ENCODE data around the gene CA9. TPM values are rescaled to one million over a fixed set of nuclear protein-coding genes. Genes with fewer than 3 reads are reported as not detected.

CA9 gene
- total RNA-seq, 2 experiments from 2014 or later: 0.21 to 0.85 TPM

DNA sequence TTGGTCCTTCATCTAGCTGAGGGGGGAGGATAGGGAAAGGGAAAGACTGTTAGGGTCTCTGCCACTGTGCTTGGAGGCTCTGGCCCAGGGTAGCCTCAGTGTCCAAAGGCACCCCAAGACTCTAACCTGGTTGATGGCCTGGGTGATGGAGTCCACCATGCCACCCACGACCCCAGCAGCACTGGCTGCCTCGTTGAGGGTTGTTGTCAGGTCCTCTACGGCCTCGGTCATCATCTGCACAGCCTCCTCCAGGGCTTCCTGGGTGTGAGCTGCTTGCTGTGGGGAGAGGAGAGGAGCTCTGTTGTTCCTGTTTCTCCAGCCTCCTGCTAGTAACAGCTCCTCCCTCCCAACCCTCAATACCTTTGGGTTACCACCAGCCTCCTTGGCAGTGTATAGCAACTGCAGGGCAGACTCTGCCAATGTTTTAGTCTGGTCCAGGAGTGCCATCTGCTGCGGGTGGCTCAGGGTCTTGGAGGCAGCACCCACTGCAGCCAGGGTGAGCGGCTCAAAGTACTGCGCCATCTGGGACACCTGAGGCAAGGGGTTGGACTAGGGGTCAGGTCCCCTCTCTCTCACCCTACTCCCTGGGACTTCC is 32.2 kb downstream of the CA9 start:
- H3K27ac Mint-ChIP-seq: no peak overlapping the region

DNA sequence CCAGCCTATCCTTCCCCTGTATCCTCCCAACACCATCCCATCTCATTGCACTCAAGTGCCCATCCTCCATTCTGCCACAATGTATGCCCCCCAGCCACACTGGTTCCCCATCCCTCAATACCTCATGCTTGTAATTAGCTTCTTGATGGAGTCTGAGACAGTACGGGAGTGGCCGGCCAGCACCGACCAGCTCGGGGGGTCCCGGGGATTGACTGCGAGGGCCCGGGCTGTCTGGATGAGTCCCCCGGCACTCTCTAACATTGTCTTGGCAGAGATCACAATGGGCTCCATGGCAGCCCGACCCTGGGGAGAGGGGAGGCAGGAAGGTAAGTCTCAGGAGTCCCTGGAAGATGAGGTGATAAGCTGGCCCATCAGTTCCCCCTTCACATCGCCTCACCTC is 33.2 kb downstream of the CA9 start:
- no peak for DNase-seq
- H3K4me1 Mint-ChIP-seq: no peaks in the 10 kb centered on the region
- peaks cover 71% of the 10 kb centered on the region for H3K36me3 Mint-ChIP-seq
- no peak overlapping the region for H3K4me3 Mint-ChIP-seq
- H3K9me3 Mint-ChIP-seq (ENCODE audit: low read depth): no peaks in the 10 kb centered on the region
- no peaks in the 10 kb centered on the region for H3K27me3 Mint-ChIP-seq
- H3K27ac Mint-ChIP-seq: no peak overlapping the region
- CTCF ChIA-PET: interaction anchor here (6.4 kb wide), 1 partner anchor 11 kb away, joined by 45 read pairs; no protein-coding TSS in a partner anchor
- ATAC-seq: no peak

More for the DNA sequence above, 32.2 kb downstream of the CA9 start:
- no peak overlapping the region for H3K4me3 Mint-ChIP-seq
- ATAC-seq (no peak), DNase-seq (no peak)
- H3K36me3 Mint-ChIP-seq: peaks cover 65% of the 10 kb centered on the region
- no peaks in the 10 kb centered on the region for H3K4me1 Mint-ChIP-seq
- H3K9me3 Mint-ChIP-seq (ENCODE audit: low read depth): no peaks in the 10 kb centered on the region
- CTCF ChIA-PET: interaction anchor here (1.6 to 6.4 kb wide), 2 partner anchors 10 to 15 kb away, joined by 3 to 45 read pairs; no protein-coding TSS in a partner anchor
- no peaks in the 10 kb centered on the region for H3K27me3 Mint-ChIP-seq

DNA sequence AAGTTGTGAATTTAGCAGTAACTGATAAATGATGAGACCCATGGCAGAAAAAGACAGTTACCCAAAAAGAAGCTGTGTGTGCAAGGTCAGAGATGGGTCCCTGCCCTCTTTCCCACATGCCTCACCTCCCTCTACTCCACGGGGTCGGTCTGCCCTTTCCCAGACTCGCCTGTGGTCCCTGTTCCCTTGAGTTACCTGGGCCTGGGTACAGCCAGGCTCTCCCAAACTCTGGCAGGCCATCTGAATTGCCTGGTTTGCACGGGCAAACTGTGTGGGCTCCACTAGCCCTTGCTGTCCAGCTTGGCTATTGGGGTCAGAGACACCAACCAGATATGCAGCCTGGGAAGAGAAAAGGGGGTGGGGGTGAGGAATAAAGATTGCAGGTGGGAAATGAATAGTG is 34.4 kb downstream of the CA9 start:
- H3K4me3 Mint-ChIP-seq: no peak overlapping the region

DNA sequence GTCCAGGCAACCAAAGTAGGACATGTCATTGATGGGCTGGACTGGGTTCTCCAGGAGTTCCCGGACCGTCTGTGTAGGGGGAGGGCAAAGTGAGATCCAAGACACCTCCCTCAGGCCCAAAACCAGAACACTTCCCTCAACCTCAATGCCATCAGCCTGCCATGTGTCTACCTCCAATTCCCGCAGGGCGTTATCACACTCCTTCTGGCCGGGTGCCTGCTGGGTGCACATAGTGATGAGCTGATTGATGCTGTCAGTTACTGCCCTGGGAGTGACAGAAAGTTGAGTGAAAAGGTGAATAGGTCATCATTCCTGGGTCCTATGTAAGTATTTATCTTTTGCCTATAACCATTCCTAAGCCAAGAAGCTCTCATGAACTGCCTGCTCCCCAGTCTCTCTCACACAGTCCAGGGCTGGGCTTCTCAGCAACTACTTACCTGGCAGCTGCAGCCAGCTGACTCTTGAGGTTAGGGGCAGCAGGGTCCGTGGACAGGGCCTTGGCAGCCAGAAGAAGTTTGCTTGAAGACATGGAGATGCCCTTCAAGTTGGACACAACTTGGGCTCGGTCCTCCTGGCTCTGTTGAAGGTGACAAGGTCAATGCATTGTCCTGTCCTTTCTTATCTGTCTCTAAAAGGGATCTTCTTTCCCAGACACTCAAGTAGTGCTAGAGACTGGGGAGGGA is 37.2 kb downstream of the CA9 start:
- H3K27ac Mint-ChIP-seq: no peak overlapping the region
- no peak for ATAC-seq
- H3K36me3 Mint-ChIP-seq: peaks cover 73% of the 10 kb centered on the region
- no peaks in the 10 kb centered on the region for H3K4me1 Mint-ChIP-seq
- no peak overlapping the region for H3K4me3 Mint-ChIP-seq
- no peaks in the 10 kb centered on the region for H3K27me3 Mint-ChIP-seq
- no peaks in the 10 kb centered on the region for H3K9me3 Mint-ChIP-seq (ENCODE audit: low read depth)
- CTCF ChIA-PET: interaction anchor here (0.7 to 5.7 kb wide), 2 partner anchors 14 to 19 kb away, joined by 3 to 41 read pairs; no protein-coding TSS in a partner anchor
- DNase-seq: no peak

More for the DNA sequence above, 34.4 kb downstream of the CA9 start:
- no peaks in the 10 kb centered on the region for H3K4me1 Mint-ChIP-seq
- DNase-seq (no peak), ATAC-seq (no peak)
- no peak overlapping the region for H3K27ac Mint-ChIP-seq
- no peaks in the 10 kb centered on the region for H3K27me3 Mint-ChIP-seq
- CTCF ChIA-PET: interaction anchor here (0.6 to 6.4 kb wide), 3 partner anchors 12 to 89 kb away, joined by 3 to 45 read pairs (median 5); no protein-coding TSS in a partner anchor
- H3K36me3 Mint-ChIP-seq: peaks cover 72% of the 10 kb centered on the region
- no peaks in the 10 kb centered on the region for H3K9me3 Mint-ChIP-seq (ENCODE audit: low read depth)

DNA sequence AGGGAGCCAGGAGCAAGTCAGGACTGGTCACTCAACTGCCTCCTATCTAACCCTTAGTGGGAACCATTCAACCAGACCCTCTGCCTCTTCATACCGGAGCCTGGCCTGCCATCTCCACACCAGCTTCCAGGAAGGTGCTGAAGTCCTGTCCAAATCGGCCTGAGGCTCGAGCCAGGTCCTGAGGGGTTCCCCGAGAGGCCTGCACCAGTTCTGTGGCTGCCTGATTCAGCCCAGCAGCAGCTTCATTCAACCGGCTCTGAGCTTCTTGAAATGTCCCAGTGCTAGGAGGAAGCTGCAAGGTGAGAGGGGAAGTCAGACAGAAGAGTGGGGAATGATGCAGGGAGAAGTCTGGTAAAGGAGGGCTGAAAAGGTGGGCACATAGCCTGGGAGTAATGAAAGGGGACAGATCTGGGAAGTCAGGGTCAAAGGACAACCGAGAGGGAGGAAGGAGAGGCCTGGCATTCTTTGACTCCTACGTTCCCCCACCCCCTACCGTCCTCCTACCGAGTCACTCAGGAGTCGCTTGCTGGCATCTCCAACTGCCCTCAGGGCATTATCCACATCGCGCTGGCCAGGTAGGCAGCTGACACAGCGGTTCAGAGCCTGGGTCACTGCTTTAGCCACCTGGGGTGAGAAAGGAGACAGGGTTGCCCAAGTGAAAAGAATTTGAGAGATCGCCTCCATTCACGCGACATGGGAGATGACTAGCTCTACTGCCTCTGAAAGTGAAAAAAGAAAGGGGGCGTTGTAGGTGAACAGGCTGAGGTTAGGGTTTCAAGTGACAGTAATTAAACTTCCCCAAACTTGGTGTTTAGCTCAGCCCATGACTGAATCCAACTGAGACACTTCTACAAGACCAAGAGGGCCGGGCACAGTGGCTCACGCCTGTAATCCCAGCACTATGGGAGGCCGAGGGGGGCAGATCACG is 38.0 kb downstream of the CA9 start:
- ATAC-seq: no peak
- H3K27me3 Mint-ChIP-seq: no peaks in the 10 kb centered on the region
- H3K36me3 Mint-ChIP-seq: peaks cover 75% of the 10 kb centered on the region

DNA sequence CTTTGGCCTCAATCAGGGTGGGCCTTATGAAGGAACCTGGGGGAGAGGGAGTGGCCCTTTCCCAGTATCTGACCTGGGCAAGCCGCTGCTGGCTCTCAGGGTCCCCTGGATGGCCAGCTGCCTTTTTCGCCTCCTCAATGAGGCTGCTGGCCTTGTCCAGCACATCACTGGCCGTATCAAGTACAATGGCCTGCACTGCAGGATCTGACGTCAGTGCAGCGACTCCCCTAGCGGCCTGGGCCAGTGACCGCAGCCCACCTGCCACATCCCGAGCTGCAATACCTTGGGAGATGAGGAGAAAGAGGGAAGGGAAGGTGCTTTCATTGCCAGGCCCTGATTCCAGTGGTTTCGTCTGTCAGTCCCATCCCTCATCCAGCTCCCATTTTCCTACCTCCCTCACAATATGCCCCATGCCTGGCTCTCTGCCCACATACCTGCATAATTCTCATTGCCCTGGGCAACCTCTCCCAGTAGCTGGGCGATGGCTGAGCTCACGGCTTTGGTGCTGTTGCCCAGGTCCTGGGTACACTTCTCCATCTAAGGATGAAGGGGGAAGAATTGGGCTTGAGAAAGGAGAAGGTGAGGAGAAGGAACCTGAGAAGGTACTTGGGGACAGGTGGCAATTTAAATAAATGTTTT is 39.2 kb downstream of the CA9 start:
- DNase-seq: no peak
- Mint-ChIP-seq H3K4me3 (no peak overlapping the region), H3K4me1 (no peaks in the 10 kb centered on the region), H3K27me3 (no peaks in the 10 kb centered on the region), H3K36me3 (peaks cover 73% of the 10 kb centered on the region), H3K9me3 (ENCODE audit: low read depth) (no peaks in the 10 kb centered on the region), H3K27ac (no peak overlapping the region)
- CTCF ChIA-PET: interaction anchor here (0.9 to 5.7 kb wide), 2 partner anchors 16 to 55 kb away, joined by 3 to 41 read pairs; partner anchors contain the start of genes CCDC107 and RMRP
- no peak for ATAC-seq

More for the DNA sequence above, 38.0 kb downstream of the CA9 start:
- H3K9me3 Mint-ChIP-seq (ENCODE audit: low read depth): no peaks in the 10 kb centered on the region
- no peak overlapping the region for H3K4me3 Mint-ChIP-seq
- H3K4me1 Mint-ChIP-seq: no peaks in the 10 kb centered on the region
- no peak overlapping the region for H3K27ac Mint-ChIP-seq
- CTCF ChIA-PET: interaction anchor here (0.7 to 5.7 kb wide), 3 partner anchors 15 to 24 kb away, joined by 3 to 41 read pairs (median 4); no protein-coding TSS in a partner anchor
- DNase-seq: no peak

DNA sequence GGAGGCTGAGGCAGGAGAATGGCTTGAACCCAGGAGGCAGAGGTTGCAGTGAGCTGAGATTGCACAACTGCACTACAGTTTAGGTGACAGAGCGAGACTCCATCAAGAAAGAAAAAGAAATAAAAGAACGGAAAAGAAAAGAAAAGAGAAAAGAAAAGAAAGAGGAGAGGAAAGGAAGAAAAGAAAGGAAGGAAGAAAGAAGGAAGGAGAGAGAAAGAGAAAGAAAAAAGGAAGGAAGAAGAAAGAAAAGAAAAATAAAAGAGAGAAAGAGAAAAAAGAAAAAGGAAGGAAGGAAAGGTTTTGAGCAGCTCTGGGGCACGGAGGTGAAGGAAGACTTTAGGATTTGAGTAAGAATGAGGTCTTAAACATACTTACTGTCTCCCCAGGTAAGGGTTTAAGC is 39.9 kb downstream of the CA9 start:
- no peak overlapping the region for H3K27ac Mint-ChIP-seq
- H3K4me3 Mint-ChIP-seq: no peak overlapping the region
- CTCF ChIA-PET: interaction anchor here (1.3 to 5.7 kb wide), 2 partner anchors 14 to 16 kb away, joined by 5 to 41 read pairs; no protein-coding TSS in a partner anchor
- H3K9me3 Mint-ChIP-seq (ENCODE audit: low read depth): no peaks in the 10 kb centered on the region
- peaks cover 70% of the 10 kb centered on the region for H3K36me3 Mint-ChIP-seq
- ATAC-seq (no peak), DNase-seq (no peak)
- H3K27me3 Mint-ChIP-seq: no peaks in the 10 kb centered on the region
- H3K4me1 Mint-ChIP-seq: no peaks in the 10 kb centered on the region

DNA sequence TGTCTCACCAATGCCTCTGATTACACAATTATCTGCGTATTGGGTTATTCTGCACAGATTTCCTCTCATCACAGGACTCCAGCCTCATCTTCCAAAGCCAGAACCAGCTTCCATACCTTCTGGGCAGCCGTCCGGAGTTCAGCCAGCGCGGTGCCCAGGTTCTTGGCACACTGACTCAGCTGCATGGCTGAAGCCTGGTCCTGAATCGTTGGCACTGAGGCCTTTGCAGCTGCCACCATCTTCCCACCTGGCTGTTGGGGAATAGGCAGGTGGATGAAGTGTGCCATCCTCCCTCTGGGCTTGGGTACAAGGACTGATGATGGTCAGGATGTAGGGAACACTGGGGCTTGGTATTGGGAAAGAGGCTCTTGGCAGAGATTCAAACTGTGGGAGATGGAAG is 40.4 kb downstream of the CA9 start:
- no peaks in the 10 kb centered on the region for H3K27me3 Mint-ChIP-seq
- no peaks in the 10 kb centered on the region for H3K4me1 Mint-ChIP-seq
- DNase-seq: no peak
- H3K27ac Mint-ChIP-seq: no peak overlapping the region
- no peaks in the 10 kb centered on the region for H3K9me3 Mint-ChIP-seq (ENCODE audit: low read depth)
- ATAC-seq: no peak
- CTCF ChIA-PET: interaction anchor here (1.3 to 5.7 kb wide), 2 partner anchors 13 to 17 kb away, joined by 5 to 41 read pairs; no protein-coding TSS in a partner anchor
- H3K36me3 Mint-ChIP-seq: peaks cover 68% of the 10 kb centered on the region
- H3K4me3 Mint-ChIP-seq: no peak overlapping the region

DNA sequence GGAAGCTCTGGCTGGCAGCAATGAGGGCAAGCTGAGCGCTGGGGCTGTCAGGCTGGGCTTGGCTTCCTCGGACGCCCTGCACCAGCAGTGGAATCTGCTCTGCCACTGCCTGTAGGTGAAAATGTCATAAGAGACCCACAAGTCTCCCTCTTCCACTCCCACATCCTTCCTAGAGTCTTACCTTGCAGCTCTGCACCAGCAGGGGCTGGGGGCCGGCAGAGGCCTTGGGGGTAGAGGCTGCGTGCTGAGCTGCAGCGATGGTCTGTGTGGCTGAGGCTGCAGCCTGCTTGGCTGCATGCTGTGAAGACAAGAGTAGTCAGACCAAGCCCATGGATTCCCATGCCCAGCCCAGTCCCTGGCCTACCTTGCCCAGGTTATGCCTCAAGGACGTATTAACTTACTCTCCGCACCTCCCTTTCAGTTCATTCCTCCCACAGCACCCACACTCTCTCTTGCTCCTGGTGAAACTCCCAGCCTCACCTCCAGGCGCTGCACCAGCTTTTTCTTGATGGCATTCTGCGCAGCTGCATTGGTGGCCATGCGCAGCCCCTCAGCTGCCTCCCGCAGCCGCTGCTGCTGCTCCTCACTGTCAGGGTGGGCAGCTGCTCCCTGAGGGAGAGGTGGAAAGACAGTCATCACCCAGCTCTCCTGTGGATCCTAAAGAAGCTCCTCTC is 41.0 kb downstream of the CA9 start:
- Mint-ChIP-seq H3K36me3 (peaks cover 71% of the 10 kb centered on the region), H3K27me3 (no peaks in the 10 kb centered on the region), H3K27ac (peak overlapping the region; percentile 65), H3K4me1 (no peaks in the 10 kb centered on the region), H3K4me3 (no peak overlapping the region), H3K9me3 (ENCODE audit: low read depth) (no peaks in the 10 kb centered on the region)
- no peak for ATAC-seq
- DNase-seq: no peak
- CTCF ChIA-PET: interaction anchor here (1.3 to 5.7 kb wide), 2 partner anchors 13 to 18 kb away, joined by 5 to 41 read pairs; no protein-coding TSS in a partner anchor

DNA sequence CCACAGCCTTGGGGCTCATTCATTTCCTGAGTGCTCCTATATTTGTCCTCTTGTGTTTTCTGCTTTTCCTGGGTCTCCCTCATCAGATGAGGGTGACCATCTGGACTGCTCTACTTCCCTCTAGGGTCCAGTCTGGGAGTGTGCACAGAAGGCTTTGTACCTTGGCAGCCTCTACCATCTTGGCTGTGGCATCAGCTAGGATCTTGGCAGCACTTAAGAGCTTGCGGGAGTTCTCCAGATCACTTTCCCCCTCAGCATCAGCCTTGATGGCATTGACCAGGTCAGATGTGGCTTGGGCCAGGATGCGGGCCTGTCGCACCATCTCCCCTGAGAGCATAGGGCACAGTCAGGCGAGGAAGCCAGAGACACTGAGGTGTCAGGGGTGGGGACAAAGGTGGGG is 42.5 kb downstream of the CA9 start:
- ATAC-seq (no peak), DNase-seq (no peak)
- no peaks in the 10 kb centered on the region for H3K27me3 Mint-ChIP-seq
- CTCF ChIA-PET: interaction anchor here (1.7 to 5.7 kb wide), 3 partner anchors 19 to 112 kb away, joined by 4 to 41 read pairs (median 5); partner anchors contain the start of gene TPM2
- H3K36me3 Mint-ChIP-seq: peaks cover 64% of the 10 kb centered on the region
- H3K4me3 Mint-ChIP-seq: no peak overlapping the region
- H3K27ac Mint-ChIP-seq: no peak overlapping the region
- no peaks in the 10 kb centered on the region for H3K4me1 Mint-ChIP-seq
- no peaks in the 10 kb centered on the region for H3K9me3 Mint-ChIP-seq (ENCODE audit: low read depth)

DNA sequence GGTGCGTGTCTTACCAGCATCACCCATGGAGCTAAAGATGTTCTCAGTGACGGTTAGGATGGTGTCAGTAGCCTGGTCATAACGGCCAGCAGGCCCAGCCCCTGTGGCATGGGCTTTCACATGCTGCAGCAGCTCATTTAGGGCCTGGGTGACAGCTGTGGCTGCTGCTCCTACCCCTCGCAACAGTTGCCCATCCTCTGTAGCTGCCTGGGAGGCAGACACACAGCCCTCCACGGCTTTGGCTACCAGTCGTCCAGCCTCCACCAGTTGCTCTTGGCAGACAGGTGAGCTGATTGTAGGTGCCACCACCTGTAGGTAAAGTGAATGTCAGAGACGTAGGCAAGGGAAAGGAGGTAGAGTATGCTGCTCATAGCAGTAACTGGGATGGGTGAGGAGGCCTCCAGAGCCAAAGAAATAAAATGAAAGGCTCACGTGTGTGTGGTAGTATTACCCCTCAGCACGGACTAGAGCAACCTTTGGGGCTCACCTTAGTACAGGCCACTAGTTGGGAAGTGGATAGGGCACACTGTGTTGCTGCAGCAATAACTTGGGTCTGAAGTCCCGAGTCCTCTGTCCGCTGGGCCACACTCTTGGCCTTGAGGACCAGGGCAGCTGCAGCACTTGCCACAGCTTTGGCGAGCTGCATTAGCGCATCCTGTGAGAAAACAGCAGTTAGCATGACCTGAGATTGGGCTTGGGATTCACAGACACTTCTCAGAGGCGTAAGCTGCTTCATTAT is 43.6 kb downstream of the CA9 start:
- CTCF ChIA-PET: interaction anchor here (1.6 to 1.9 kb wide), 3 partner anchors 20 to 114 kb away, joined by 4 to 5 read pairs (median 5); partner anchors contain the start of gene TPM2
- Mint-ChIP-seq H3K36me3 (peaks cover 68% of the 10 kb centered on the region), H3K4me3 (no peak overlapping the region), H3K27me3 (no peaks in the 10 kb centered on the region), H3K9me3 (ENCODE audit: low read depth) (no peaks in the 10 kb centered on the region), H3K4me1 (no peaks in the 10 kb centered on the region), H3K27ac (no peak overlapping the region)
- ATAC-seq: no peak
- DNase-seq: no peak

Data from activated CD8-positive, alpha-beta memory T cell treated with anti-CD3 and anti-CD28 coated beads, Interleukin-2, amount 10 ng/mL, durations not matched to agents 7 days and 5 days (primary cell).